A549 (cell line): ENCODE results near the gene TFEB. TPM values are rescaled to one million over a fixed set of nuclear protein-coding genes. Genes with fewer than 3 reads are reported as not detected.

Source experiments
- ATAC-seq, 2 experiments: fragments of 200-7000 bp in 1 of 2; fragments of >200 bp in 1 of 2; cut with Nextera tagmentation in 1 of 2; cut with Tn5 transposase in 1 of 2; 3 replicates each; pipeline versions ENCODE4 v1.8.0 to v1.9.1; 2018 to 2020; ENCODE audit warnings: mild to moderate bottlenecking in 1 of 2, moderate library complexity in 1 of 2
- CTCF ChIA-PET: fragments of 300-600 bp; sonication (Branson Sonifier 250); formaldehyde crosslinking; extraction: SDS; loops from one replicate; lab custom pipeline; 2021; ENCODE audit warnings: antibody characterized with exemption, inconsistent platforms; lab: Yijun Ruan, JAX
- POLR2A ChIA-PET: fragments of 350-600 bp; formaldehyde crosslinking; extraction: SDS; loops from one replicate; lab custom pipeline; 2021; ENCODE audit warnings: antibody characterized with exemption, inconsistent platforms; lab: Yijun Ruan, JAX
- DNase-seq, 2 experiments: peaks; one replicate each; pipeline versions ENCODE4 v3.0.0 to v3.0.0-alpha.2; 2011 to 2016; ENCODE audit warnings: low read depth in 1 of 2, low spot score in 1 of 2
- FAIRE-seq: peaks from 2 replicates; lab custom pipeline; 2011; peaks lifted over from hg19 to GRCh38; lab: Jason Lieb, UNC
- H3K27ac ChIP-seq, 2 experiments: fragments of >200 bp; sonication (Bioruptor Twin); formaldehyde crosslinking; 3 replicates each; pipeline ENCODE4 v1.5.1; 2016 to 2017
- H3K4me1 ChIP-seq: fragments of >200 bp; sonication (Bioruptor Twin); formaldehyde crosslinking; 3 replicates; pipeline ENCODE4 v1.6.1; 2016
- H3K4me2 ChIP-seq: fragments of >200 bp; sonication (Bioruptor Twin); formaldehyde crosslinking; 3 replicates; pipeline ENCODE4 v1.6.1; 2016
- H3K4me3 ChIP-seq: fragments of >200 bp; sonication (Bioruptor Twin); formaldehyde crosslinking; 3 replicates; pipeline ENCODE4 v1.5.1; 2016
- H3K9me3 ChIP-seq: fragments of >200 bp; sonication (Bioruptor Twin); formaldehyde crosslinking; 3 replicates; pipeline ENCODE4 v1.6.1; 2016
- BHLHE40 ChIP-seq: IDR thresholded peaks from 2 replicates; pipeline ENCODE4 v1.6.1; 2012; ENCODE audit warnings: low read depth, low read length, inconsistent platforms
- CHD2 ChIP-seq: fragments of 150-350 bp; IDR thresholded peaks from 2 replicates; pipeline ENCODE4 v1.6.1; 2014; ENCODE audit warnings: low read length; ENCODE audit not compliant: partially characterized antibody
- EHF ChIP-seq: fragments of 250-450 bp; sonication (Bioruptor Pico); IDR thresholded peaks from 2 replicates; pipeline ENCODE4 v1.5.0; 2020; ENCODE audit warnings: mild to moderate bottlenecking
- FOSB ChIP-seq: fragments of 250-450 bp; sonication (Bioruptor Pico); IDR thresholded peaks from 2 replicates; pipeline ENCODE4 v1.5.0; 2020; ENCODE audit warnings: mild to moderate bottlenecking, moderate library complexity
- FOSL2 ChIP-seq, 2 experiments: fragments of 450-650 bp in 1 of 2; fragments of >200 bp in 1 of 2; sonication (Bioruptor Twin) in 1 of 2; formaldehyde crosslinking; IDR thresholded peaks; 2 replicates each; pipeline versions ENCODE4 v1.5.0 to v1.6.1; 2016 to 2020; ENCODE audit warnings: mild to moderate bottlenecking in 1 of 2, moderate library complexity in 1 of 2
- HOXA7 ChIP-seq: fragments of 250-450 bp; sonication (Bioruptor Pico); IDR thresholded peaks from 2 replicates; pipeline ENCODE4 v1.5.0; 2020; ENCODE audit warnings: mild to moderate bottlenecking, moderate library complexity
- HOXB13 ChIP-seq: fragments of 250-450 bp; sonication (Bioruptor Pico); IDR thresholded peaks from 2 replicates; pipeline ENCODE4 v1.5.0; 2020; ENCODE audit warnings: low read depth, mild to moderate bottlenecking, moderate library complexity
- HOXB5 ChIP-seq: fragments of 250-450 bp; sonication (Bioruptor Pico); IDR thresholded peaks from 2 replicates; pipeline ENCODE4 v1.5.0; 2020; ENCODE audit warnings: mild to moderate bottlenecking, moderate library complexity
- KDM1A ChIP-seq: fragments of 200-600 bp; sonication (generic); IDR thresholded peaks from 2 replicates; pipeline ENCODE4 v1.6.1; 2016; ENCODE audit warnings: low read depth, mild to moderate bottlenecking
- MAZ ChIP-seq: fragments of 150-350 bp; IDR thresholded peaks from 2 replicates; pipeline ENCODE4 v1.6.1; 2014; ENCODE audit warnings: antibody characterized with exemption, low read depth, low read length, borderline replicate concordance
- MYC ChIP-seq: IDR thresholded peaks from 2 replicates; pipeline ENCODE4 v1.6.1; 2012; ENCODE audit warnings: mild to moderate bottlenecking, inconsistent platforms, low read length, improper control_type of control experiment, borderline replicate concordance
- NFE2L2 ChIP-seq: fragments of 150-350 bp; conservative IDR thresholded peaks from 2 replicates; pipeline ENCODE4 v1.6.1; 2014; ENCODE audit warnings: low read length
- POLR2A ChIP-seq: IDR thresholded peaks from 2 replicates; pipeline ENCODE4 v1.6.1; 2012; ENCODE audit warnings: mild to moderate bottlenecking, low read length
- POLR2AphosphoS2 ChIP-seq: conservative IDR thresholded peaks from 2 replicates; pipeline ENCODE4 v1.6.1; 2012; ENCODE audit warnings: low read length, improper control_type of control experiment, inconsistent platforms
- SMC3 ChIP-seq: fragments of >200 bp; sonication (Bioruptor Twin); formaldehyde crosslinking; IDR thresholded peaks from 3 replicates; pipeline ENCODE4 v1.6.1; 2018; ENCODE audit warnings: inconsistent platforms
- SREBF2 ChIP-seq: fragments of 450-650 bp; IDR thresholded peaks from 2 replicates; pipeline ENCODE4 v1.6.1; 2014; ENCODE audit warnings: mild to moderate bottlenecking, moderate library complexity
- TFCP2L1 ChIP-seq: fragments of 250-450 bp; sonication (Bioruptor Pico); IDR thresholded peaks from 2 replicates; pipeline ENCODE4 v1.5.0; 2021; ENCODE audit warnings: mild to moderate bottlenecking
- TP53 ChIP-seq: fragments of 250-450 bp; sonication (Bioruptor Pico); IDR thresholded peaks from 2 replicates; pipeline ENCODE4 v1.5.0; 2021; ENCODE audit warnings: mild to moderate bottlenecking, moderate library complexity
- ZC3H11A ChIP-seq: fragments of 450-650 bp; IDR thresholded peaks from 2 replicates; pipeline ENCODE4 v1.6.1; 2014; ENCODE audit warnings: antibody characterized with exemption, mild to moderate bottlenecking
- ZFP36 ChIP-seq: fragments of 450-650 bp; IDR thresholded peaks from 2 replicates; pipeline ENCODE4 v1.6.1; 2014; ENCODE audit warnings: borderline replicate concordance; ENCODE audit not compliant: partially characterized antibody
- ZNF302 ChIP-seq: fragments of 250-450 bp; sonication (Bioruptor Pico); IDR thresholded peaks from 2 replicates; pipeline ENCODE4 v1.9.0; 2021; ENCODE audit warnings: inconsistent platforms, mild to moderate bottlenecking, moderate library complexity
- ZSCAN20 ChIP-seq: fragments of 250-450 bp; sonication (Bioruptor Pico); IDR thresholded peaks from 2 replicates; pipeline ENCODE4 v1.8.0; 2022; ENCODE audit warnings: mild to moderate bottlenecking, moderate library complexity
- WGBS: methylation state at CpG from one replicate; pipeline ENCODE4 v1.1.6; 2017; ENCODE audit errors: missing lambda C conversion rate; 5-methylcytosine and 5-hydroxymethylcytosine counted together
- polyA plus RNA-seq, 4 experiments: library from polyadenylated mRNA; depleted of rRNA in 3 of 4; stranded (reverse); fragments of >200 nt; fragmentation: RNase III in 1 of 4; extraction: RNeasy Plus Mini Kit Qiagen cat#74134 plus additional on column Dnase treatment in 1 of 4; gene quantifications; 2 replicates in 3 of 4; 3 replicates in 1 of 4; pipeline ENCODE4 v1.2.3, GENCODE V29; 2011 to 2017
- TF ChIP-seq, protein P1 (sequence below): fragments of 150-350 bp; IDR thresholded peaks from 2 replicates; pipeline ENCODE4 v1.6.1; 2014; ENCODE audit warnings: low read depth, mild to moderate bottlenecking, low read length
- TF ChIP-seq, protein P2 (sequence below): fragments of >200 bp; sonication (Bioruptor Twin); formaldehyde crosslinking; IDR thresholded peaks from 3 replicates; pipeline ENCODE4 v1.5.1; 2016
- TF ChIP-seq, protein P3 (sequence below): fragments of 250-450 bp; sonication (Bioruptor Pico); IDR thresholded peaks from 2 replicates; pipeline ENCODE4 v1.5.0; 2020; ENCODE audit warnings: low read depth, mild to moderate bottlenecking, moderate library complexity

The TFEB gene
- polyA plus RNA-seq, 2 of the 4 experiments (the other 2 are of a cell fraction) = 3.1 to 6.1 TPM

DNA sequence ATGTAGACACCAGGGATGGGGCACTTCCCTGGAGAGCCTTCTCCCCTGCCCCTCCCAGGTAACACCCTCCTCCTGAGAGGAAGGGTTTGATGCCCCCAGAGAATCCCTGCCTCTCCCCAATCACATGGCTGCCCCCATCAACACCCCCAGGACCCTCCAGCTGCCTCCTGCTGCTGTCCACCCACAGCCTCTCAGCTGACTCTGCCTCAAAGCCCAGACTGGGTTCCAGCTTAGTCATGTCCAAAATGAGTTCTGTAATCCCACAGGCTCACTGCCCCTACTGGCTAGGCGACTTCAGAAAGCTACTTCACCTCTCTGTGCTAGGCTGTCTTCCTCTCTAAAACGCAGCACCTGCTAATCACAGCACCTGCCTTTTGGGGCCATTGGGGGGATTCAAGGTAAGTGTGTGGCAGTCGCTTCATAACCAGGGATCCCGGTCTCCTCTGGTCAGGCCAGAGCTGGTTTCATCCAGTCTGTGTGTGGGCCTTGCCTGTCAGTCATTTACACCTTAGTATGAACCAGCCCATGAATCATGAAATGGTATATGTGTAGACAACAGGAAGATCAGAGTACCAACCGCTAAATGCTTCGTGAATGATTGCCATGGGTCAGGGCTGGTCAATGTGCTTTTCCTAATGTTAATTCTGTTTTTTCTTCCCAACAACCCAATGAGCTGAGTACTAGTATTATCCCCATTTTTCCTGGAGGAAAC is 40.4 kb downstream of the TFEB start (continued):
- no peak for TF ChIP-seq BHLHE40

DNA sequence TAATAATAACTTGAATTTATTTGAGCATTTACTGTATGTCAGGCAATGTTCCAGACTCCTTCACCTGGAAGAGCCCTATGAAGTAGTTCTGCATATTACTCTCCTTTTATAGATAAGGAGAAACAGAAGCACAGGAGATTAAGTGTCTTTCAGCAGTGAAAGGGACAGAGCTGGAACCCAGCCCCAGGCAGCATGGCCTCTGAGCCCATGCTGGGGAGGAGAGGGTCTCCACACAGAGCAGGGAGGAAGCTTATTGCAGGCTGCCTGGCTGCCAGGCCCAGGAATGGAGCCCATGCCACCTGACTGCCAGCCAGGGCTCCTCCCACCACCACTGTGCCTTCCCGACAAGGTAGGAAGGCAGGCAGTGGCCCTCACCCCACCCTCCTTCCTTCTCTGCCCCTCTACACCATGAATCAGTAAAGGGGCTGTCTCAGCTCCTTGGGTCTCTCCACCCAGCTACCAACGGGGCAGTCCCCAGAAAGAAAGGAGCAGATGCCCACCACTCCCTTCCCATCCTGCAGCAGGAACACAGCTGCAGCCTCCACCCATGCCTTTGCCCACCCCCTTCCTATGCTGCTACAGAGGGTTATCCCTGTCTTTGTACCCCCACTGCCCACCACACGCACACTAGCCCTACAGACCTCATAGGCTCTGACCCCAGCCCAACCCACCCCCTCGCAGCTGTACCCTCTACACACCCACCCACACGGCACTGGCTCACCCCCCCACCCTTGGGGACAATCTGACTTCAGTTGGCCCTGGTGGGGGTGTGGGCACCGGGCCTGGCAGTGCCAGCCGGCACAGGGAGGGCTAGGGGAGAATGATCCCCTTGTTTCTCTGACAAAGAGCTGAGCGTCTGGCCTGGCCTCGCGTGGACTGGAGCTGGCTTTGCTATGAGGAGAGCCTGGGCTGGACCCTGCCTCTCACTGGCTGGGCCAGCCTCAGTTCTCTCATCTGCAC is 41.8 kb downstream of the TFEB start:
- no peak for ATAC-seq
- DNase-seq = no peak
- FAIRE-seq = no peak
- Histone ChIP-seq H3K27ac (no peak overlapping the region), H3K4me3 (no peak overlapping the region), H3K9me3 (no peaks in the 10 kb centered on the region), H3K4me2 (no peak overlapping the region), H3K4me1 (peaks cover 4% of the 10 kb centered on the region; the same call in 1 of the 3 replicates)
- WGBS = 56% methylated on average over 2 of the region's 10 CpGs
- ChIA-PET CTCF (interaction anchor here (1.0 to 11.5 kb wide), 5 partner anchors 10 to 323 kb away, joined by 3 to 214 read pairs (median 31); no protein-coding TSS in a partner anchor), POLR2A (no interaction called here)
- no peak for TF ChIP-seq HOXA7 (CRISPR knock-in tag)
- TF ChIP-seq SREBF2 = no peak
- no peak for TF ChIP-seq SMC3
- TF ChIP-seq HOXB5 (CRISPR knock-in tag) = no peak
- TF ChIP-seq TFCP2L1 = no peak
- TF ChIP-seq TP53 (CRISPR knock-in tag) = no peak
- TF ChIP-seq, protein P1, sequence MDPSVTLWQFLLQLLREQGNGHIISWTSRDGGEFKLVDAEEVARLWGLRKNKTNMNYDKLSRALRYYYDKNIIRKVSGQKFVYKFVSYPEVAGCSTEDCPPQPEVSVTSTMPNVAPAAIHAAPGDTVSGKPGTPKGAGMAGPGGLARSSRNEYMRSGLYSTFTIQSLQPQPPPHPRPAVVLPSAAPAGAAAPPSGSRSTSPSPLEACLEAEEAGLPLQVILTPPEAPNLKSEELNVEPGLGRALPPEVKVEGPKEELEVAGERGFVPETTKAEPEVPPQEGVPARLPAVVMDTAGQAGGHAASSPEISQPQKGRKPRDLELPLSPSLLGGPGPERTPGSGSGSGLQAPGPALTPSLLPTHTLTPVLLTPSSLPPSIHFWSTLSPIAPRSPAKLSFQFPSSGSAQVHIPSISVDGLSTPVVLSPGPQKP = no peak
- TF ChIP-seq ZFP36 = no peak
- no peak for TF ChIP-seq CHD2
- TF ChIP-seq MAZ = no peak
- TF ChIP-seq HOXB13 (CRISPR knock-in tag) = no peak
- TF ChIP-seq FOSB (CRISPR knock-in tag) = no peak
- no peak for TF ChIP-seq FOSL2 (IDR thresholded peaks at IDR 0.05)
- no peak for TF ChIP-seq FOSL2 (CRISPR knock-in tag; IDR thresholded peaks at IDR 0.05)
- no peak for TF ChIP-seq NFE2L2

DNA sequence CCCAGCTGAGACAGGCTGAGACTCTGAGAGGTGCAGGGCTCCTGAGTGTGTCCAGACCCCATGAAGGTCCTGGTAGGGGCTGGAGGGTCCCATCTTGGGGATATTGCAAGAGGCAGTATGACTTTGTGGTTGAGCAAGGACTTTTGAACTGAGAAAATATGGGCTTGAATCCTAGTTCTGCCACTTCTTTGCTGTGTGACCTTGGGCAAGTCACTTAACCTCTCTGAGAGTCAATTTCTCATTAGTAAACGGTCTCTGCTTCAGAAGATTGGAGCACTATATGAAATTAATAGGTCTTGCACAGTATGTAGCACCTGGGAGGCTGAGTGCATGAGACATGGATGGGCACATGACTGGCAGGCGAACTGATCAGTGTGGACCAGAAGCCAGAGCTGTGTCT is 42.7 kb downstream of the TFEB start:
- POLR2A ChIA-PET = no interaction called here
- CTCF ChIA-PET = interaction anchor here (1.9 to 11.5 kb wide), 4 partner anchors 9 to 323 kb away, joined by 6 to 214 read pairs (median 32); no protein-coding TSS in a partner anchor
- FAIRE-seq (no peak), DNase-seq (no peak), ATAC-seq (no peak)
- H3K4me3 ChIP-seq = no peak overlapping the region
- H3K4me1 ChIP-seq = peaks cover 4% of the 10 kb centered on the region; the same call in 1 of the 3 replicates
- H3K27ac ChIP-seq = no peak overlapping the region
- peak; percentile 39 for TF ChIP-seq ZFP36
- TF ChIP-seq EHF (CRISPR knock-in tag) = no peak
- H3K4me2 ChIP-seq = no peak overlapping the region
- 77% methylated on average over 2 of the region's 2 CpGs for WGBS
- H3K9me3 ChIP-seq = no peaks in the 10 kb centered on the region

DNA sequence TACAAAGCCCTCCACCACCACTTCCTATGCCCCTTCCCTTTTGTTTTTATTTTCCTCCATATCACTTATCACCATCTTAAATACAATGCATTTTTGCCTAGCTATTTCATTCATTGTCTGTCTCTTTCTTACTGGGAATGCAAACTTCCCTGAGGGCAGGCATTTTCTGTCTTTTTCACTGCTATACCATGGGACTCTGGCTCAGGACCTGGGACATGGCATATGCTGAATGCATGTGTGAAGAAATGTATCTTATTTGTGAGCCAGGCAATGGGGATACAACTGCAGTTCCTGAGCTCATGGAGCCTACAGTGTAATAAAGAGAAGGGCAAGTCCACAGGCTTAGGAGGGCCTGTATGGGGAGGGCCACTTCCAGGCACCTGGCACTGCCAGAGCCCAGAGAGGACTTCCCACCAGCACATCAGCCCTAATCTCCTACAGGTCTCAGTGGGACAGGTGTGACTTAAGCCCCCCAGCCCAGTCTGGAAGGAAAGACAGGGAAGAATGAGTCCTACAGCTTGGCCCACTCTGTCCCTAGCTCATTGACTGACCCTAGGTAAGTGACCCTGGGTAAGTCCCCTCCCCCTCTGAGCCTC is 43.2 kb downstream of the TFEB start:
- POLR2A ChIA-PET = no interaction called here
- DNase-seq (no peak), ATAC-seq (no peak), FAIRE-seq (no peak)
- CTCF ChIA-PET = interaction anchor here (0.7 to 11.5 kb wide), 5 partner anchors 8 to 322 kb away, joined by 3 to 214 read pairs (median 6); no protein-coding TSS in a partner anchor
- Histone ChIP-seq H3K4me1 (peaks cover 4% of the 10 kb centered on the region; the same call in 1 of the 3 replicates), H3K27ac (no peak overlapping the region), H3K9me3 (no peaks in the 10 kb centered on the region), H3K4me3 (no peak overlapping the region), H3K4me2 (no peak overlapping the region)
- TF ChIP-seq NFE2L2 = no peak
- TF ChIP-seq MYC = no peak
- no peak for TF ChIP-seq HOXB5 (CRISPR knock-in tag)
- TF ChIP-seq KDM1A = no peak
- TF ChIP-seq, protein P2, sequence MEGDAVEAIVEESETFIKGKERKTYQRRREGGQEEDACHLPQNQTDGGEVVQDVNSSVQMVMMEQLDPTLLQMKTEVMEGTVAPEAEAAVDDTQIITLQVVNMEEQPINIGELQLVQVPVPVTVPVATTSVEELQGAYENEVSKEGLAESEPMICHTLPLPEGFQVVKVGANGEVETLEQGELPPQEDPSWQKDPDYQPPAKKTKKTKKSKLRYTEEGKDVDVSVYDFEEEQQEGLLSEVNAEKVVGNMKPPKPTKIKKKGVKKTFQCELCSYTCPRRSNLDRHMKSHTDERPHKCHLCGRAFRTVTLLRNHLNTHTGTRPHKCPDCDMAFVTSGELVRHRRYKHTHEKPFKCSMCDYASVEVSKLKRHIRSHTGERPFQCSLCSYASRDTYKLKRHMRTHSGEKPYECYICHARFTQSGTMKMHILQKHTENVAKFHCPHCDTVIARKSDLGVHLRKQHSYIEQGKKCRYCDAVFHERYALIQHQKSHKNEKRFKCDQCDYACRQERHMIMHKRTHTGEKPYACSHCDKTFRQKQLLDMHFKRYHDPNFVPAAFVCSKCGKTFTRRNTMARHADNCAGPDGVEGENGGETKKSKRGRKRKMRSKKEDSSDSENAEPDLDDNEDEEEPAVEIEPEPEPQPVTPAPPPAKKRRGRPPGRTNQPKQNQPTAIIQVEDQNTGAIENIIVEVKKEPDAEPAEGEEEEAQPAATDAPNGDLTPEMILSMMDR = no peak
- TF ChIP-seq, protein P3, sequence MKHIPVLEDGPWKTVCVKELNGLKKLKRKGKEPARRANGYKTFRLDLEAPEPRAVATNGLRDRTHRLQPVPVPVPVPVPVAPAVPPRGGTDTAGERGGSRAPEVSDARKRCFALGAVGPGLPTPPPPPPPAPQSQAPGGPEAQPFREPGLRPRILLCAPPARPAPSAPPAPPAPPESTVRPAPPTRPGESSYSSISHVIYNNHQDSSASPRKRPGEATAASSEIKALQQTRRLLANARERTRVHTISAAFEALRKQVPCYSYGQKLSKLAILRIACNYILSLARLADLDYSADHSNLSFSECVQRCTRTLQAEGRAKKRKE (CRISPR knock-in tag) = no peak
- TF ChIP-seq POLR2AphosphoS2 = no peak
- no peak for TF ChIP-seq ZSCAN20 (CRISPR knock-in tag)
- no peak for TF ChIP-seq HOXA7 (CRISPR knock-in tag)
- no peak for TF ChIP-seq ZC3H11A
- TF ChIP-seq SREBF2 = no peak
- no peak for TF ChIP-seq ZFP36
- no peak for TF ChIP-seq ZNF302 (CRISPR knock-in tag)
- TF ChIP-seq POLR2A = no peak
